WTC11 (cell line): Measurements from ENCODE around the gene CNTN5. TPM values are rescaled to one million over a fixed set of nuclear protein-coding genes. Genes with fewer than 3 reads are reported as not detected.

ENCODE experiments used
- ATAC-seq: fragments of 200-7000 bp; cut with Tn5 transposase; 2 replicates; pipeline ENCODE4 v1.10.0; 2021; ENCODE audit warnings: mild to moderate bottlenecking, moderate library complexity
- CTCF ChIA-PET: fragments of 300-600 bp; sonication (Branson Sonifier 250); formaldehyde crosslinking; loops from one replicate; lab custom pipeline; 2021; ENCODE audit warnings: antibody characterized with exemption; lab: Charles Lee
- POLR2A ChIA-PET: fragments of 350-600 bp; sonication (Branson Sonifier 250); formaldehyde crosslinking; loops from one replicate; lab custom pipeline; 2021; ENCODE audit warnings: antibody characterized with exemption; lab: Charles Lee
- DNase-seq: peaks from one replicate; pipeline ENCODE4 v3.0.0; 2021; ENCODE audit warnings: low spot score
- H3K27ac Mint-ChIP-seq: 2 replicates; pipeline ENCODE4 v1.8.0; 2021; ENCODE audit warnings: mixed read lengths
- H3K27me3 Mint-ChIP-seq: 2 replicates; pipeline ENCODE4 v1.8.0; 2021; ENCODE audit warnings: low read depth, mild to moderate bottlenecking, moderate library complexity, mixed read lengths
- H3K36me3 Mint-ChIP-seq: 2 replicates; pipeline ENCODE4 v1.8.0; 2021; ENCODE audit warnings: mixed read lengths
- H3K4me1 Mint-ChIP-seq: 2 replicates; pipeline ENCODE4 v1.8.0; 2022; ENCODE audit warnings: mixed read lengths
- H3K4me3 Mint-ChIP-seq: 2 replicates; pipeline ENCODE4 v1.8.0; 2021; ENCODE audit warnings: mild to moderate bottlenecking, moderate library complexity, mixed read lengths
- H3K9me3 Mint-ChIP-seq: 2 replicates; pipeline ENCODE4 v1.8.0; 2021; ENCODE audit warnings: mixed read lengths
- CREB1 ChIP-seq: sonication (generic); formaldehyde crosslinking; IDR thresholded peaks from 2 replicates; pipeline ENCODE4 v1.8.0; 2023; ENCODE audit warnings: mild to moderate bottlenecking, missing genetic modification reagents
- ETV6 ChIP-seq: sonication (generic); formaldehyde crosslinking; IDR thresholded peaks from 2 replicates; pipeline ENCODE4 v1.8.1; 2022; ENCODE audit warnings: mild to moderate bottlenecking, missing genetic modification reagents
- FOXK1 ChIP-seq: sonication (generic); formaldehyde crosslinking; IDR thresholded peaks from 2 replicates; pipeline ENCODE4 v1.8.0; 2022; ENCODE audit warnings: mild to moderate bottlenecking, moderate library complexity, missing genetic modification reagents
- GABPB1 ChIP-seq: sonication (generic); formaldehyde crosslinking; IDR thresholded peaks from 2 replicates; pipeline ENCODE4 v1.8.1; 2023; ENCODE audit warnings: mild to moderate bottlenecking, missing genetic modification reagents
- GTF2I ChIP-seq: fragments of 250-450 bp; sonication (Bioruptor Pico); conservative IDR thresholded peaks from 2 replicates; pipeline ENCODE4 v1.4.0; 2021; ENCODE audit warnings: mild to moderate bottlenecking
- HMGA2 ChIP-seq: fragments of 250-450 bp; sonication (Bioruptor Pico); IDR thresholded peaks from 2 replicates; pipeline ENCODE4 v1.4.0; 2021; ENCODE audit warnings: mild to moderate bottlenecking, moderate library complexity
- MXD4 ChIP-seq: fragments of 250-450 bp; sonication (Bioruptor Pico); IDR thresholded peaks from 2 replicates; pipeline ENCODE4 v1.8.0; 2021; ENCODE audit warnings: mild to moderate bottlenecking, moderate library complexity, borderline replicate concordance
- NR2C2 ChIP-seq: sonication (generic); formaldehyde crosslinking; IDR thresholded peaks from 2 replicates; pipeline ENCODE4 v1.8.0; 2022; ENCODE audit warnings: mild to moderate bottlenecking, missing genetic modification reagents
- RELA ChIP-seq: sonication (generic); formaldehyde crosslinking; IDR thresholded peaks from 2 replicates; pipeline ENCODE4 v1.8.1; 2022; ENCODE audit warnings: missing genetic modification reagents, mild to moderate bottlenecking, borderline replicate concordance
- RORB ChIP-seq: fragments of 250-450 bp; sonication (Bioruptor Pico); IDR thresholded peaks from 2 replicates; pipeline ENCODE4 v1.9.0; 2021; ENCODE audit warnings: mild to moderate bottlenecking
- SMAD3 ChIP-seq: sonication (generic); formaldehyde crosslinking; IDR thresholded peaks from 2 replicates; pipeline ENCODE4 v1.8.0; 2022; ENCODE audit warnings: missing genetic modification reagents, mild to moderate bottlenecking, borderline replicate concordance
- TCF7 ChIP-seq: sonication (generic); formaldehyde crosslinking; IDR thresholded peaks from 2 replicates; pipeline ENCODE4 v1.8.0; 2022; ENCODE audit warnings: mild to moderate bottlenecking, low read depth, missing genetic modification reagents, moderate library complexity
- TP53 ChIP-seq: sonication (generic); formaldehyde crosslinking; IDR thresholded peaks from 2 replicates; pipeline ENCODE4 v1.8.1; 2023; ENCODE audit warnings: mild to moderate bottlenecking, missing genetic modification reagents
- ZNF121 ChIP-seq: sonication (generic); formaldehyde crosslinking; IDR thresholded peaks from 2 replicates; pipeline ENCODE4 v1.8.0; 2023; ENCODE audit warnings: missing genetic modification reagents
- ZNF138 ChIP-seq: sonication (generic); formaldehyde crosslinking; conservative IDR thresholded peaks from 2 replicates; pipeline ENCODE4 v1.8.1; 2022; ENCODE audit warnings: mild to moderate bottlenecking, moderate library complexity, missing genetic modification reagents
- ZNF219 ChIP-seq: sonication (generic); formaldehyde crosslinking; IDR thresholded peaks from 2 replicates; pipeline ENCODE4 v1.8.0; 2023; ENCODE audit warnings: missing genetic modification reagents, mild to moderate bottlenecking, borderline replicate concordance
- ZNF232 ChIP-seq: sonication (generic); formaldehyde crosslinking; IDR thresholded peaks from 2 replicates; pipeline ENCODE4 v1.8.0; 2022; ENCODE audit warnings: mild to moderate bottlenecking, missing genetic modification reagents
- total RNA-seq: library from RNA; stranded (reverse); gene quantifications from 3 replicates; pipeline ENCODE4 v1.2.3, GENCODE V29; 2021
- TF ChIP-seq, protein P1 (sequence below): sonication (generic); formaldehyde crosslinking; IDR thresholded peaks from 2 replicates; pipeline ENCODE4 v1.8.0; 2022; ENCODE audit warnings: mild to moderate bottlenecking, missing genetic modification reagents
- TF ChIP-seq, protein P2 (sequence below): sonication (generic); formaldehyde crosslinking; IDR thresholded peaks from 2 replicates; pipeline ENCODE4 v1.8.0; 2022; ENCODE audit warnings: mild to moderate bottlenecking, missing genetic modification reagents
- TF ChIP-seq, protein P3 (sequence below): sonication (generic); formaldehyde crosslinking; conservative IDR thresholded peaks from 2 replicates; pipeline ENCODE4 v1.8.1; 2023; ENCODE audit warnings: mild to moderate bottlenecking, low read depth, missing genetic modification reagents, moderate library complexity
- TF ChIP-seq, protein P4 (sequence below): sonication (generic); formaldehyde crosslinking; IDR thresholded peaks from 2 replicates; pipeline ENCODE4 v1.8.1; 2023; ENCODE audit warnings: mild to moderate bottlenecking, missing genetic modification reagents
- TF ChIP-seq, protein P5 (sequence below): sonication (generic); formaldehyde crosslinking; IDR thresholded peaks from 2 replicates; pipeline ENCODE4 v1.8.1; 2023; ENCODE audit warnings: mild to moderate bottlenecking, missing genetic modification reagents, moderate library complexity
- TF ChIP-seq, protein P6 (sequence below): fragments of 250-450 bp; sonication (Bioruptor Pico); IDR thresholded peaks from 2 replicates; pipeline ENCODE4 v1.9.0; 2021; ENCODE audit warnings: moderate library complexity, mild to moderate bottlenecking, inconsistent platforms, borderline replicate concordance
- TF ChIP-seq, protein P7 (sequence below): fragments of 250-450 bp; sonication (Bioruptor Pico); conservative IDR thresholded peaks from 2 replicates; pipeline ENCODE4 v1.9.0; 2021; ENCODE audit warnings: mild to moderate bottlenecking
- TF ChIP-seq, protein P8 (sequence below): sonication (generic); formaldehyde crosslinking; IDR thresholded peaks from 2 replicates; pipeline ENCODE4 v1.8.1; 2022; ENCODE audit warnings: low read depth, mild to moderate bottlenecking, moderate library complexity, missing genetic modification reagents, borderline replicate concordance

CNTN5 gene
- total RNA-seq, 1 experiment from 2014 or later: 0.07 TPM

DNA sequence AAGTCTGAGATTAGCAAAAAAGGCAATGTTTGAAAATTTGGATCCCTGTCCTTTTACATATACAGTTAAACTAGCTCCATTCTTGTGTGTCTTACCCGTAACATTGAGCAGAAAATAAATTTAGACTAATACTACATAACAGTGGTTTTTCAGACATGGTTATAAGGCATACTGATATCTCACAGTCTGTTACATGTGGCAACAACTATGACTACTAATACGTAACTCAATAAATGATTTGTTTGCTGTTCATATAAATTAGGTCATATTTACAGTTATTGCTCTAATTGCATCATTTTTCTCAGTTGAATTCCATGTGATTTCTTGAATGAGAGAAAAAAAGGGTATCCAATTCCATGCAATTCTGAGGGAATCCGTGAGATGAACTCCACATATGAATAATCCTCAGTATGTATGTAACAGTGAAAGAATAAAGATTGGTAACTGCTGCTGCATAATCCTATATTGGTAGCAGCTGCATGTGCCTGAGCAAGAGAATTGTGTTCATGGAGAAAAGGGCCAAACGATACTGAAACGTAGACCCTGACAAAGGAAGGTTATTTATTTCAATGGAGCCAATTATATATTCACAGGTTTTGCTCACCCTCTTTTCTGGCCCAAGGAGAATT lies 1275.4 kb downstream of the CNTN5 start:
- POLR2A ChIA-PET: no interaction called here
- H3K27me3 Mint-ChIP-seq: no peaks in the 10 kb centered on the region
- TF ChIP-seq, protein P1, sequence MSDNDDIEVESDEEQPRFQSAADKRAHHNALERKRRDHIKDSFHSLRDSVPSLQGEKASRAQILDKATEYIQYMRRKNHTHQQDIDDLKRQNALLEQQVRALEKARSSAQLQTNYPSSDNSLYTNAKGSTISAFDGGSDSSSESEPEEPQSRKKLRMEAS (CRISPR knock-in tag): no peak
- TF ChIP-seq ETV6 (no peak), RELA (CRISPR knock-in tag) (no peak), GTF2I (CRISPR knock-in tag) (no peak), ZNF232 (CRISPR knock-in tag) (no peak), FOXK1 (CRISPR knock-in tag) (no peak), TP53 (CRISPR knock-in tag) (no peak), ZNF138 (CRISPR knock-in tag) (no peak), MXD4 (CRISPR knock-in tag) (no peak), HMGA2 (no peak), GABPB1 (CRISPR knock-in tag) (no peak), TCF7 (no peak), SMAD3 (CRISPR knock-in tag) (no peak)
- TF ChIP-seq, protein P2, sequence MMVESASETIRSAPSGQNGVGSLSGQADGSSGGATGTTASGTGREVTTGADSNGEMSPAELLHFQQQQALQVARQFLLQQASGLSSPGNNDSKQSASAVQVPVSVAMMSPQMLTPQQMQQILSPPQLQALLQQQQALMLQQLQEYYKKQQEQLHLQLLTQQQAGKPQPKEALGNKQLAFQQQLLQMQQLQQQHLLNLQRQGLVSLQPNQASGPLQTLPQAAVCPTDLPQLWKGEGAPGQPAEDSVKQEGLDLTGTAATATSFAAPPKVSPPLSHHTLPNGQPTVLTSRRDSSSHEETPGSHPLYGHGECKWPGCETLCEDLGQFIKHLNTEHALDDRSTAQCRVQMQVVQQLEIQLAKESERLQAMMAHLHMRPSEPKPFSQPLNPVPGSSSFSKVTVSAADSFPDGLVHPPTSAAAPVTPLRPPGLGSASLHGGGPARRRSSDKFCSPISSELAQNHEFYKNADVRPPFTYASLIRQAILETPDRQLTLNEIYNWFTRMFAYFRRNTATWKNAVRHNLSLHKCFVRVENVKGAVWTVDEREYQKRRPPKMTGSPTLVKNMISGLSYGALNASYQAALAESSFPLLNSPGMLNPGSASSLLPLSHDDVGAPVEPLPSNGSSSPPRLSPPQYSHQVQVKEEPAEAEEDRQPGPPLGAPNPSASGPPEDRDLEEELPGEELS (CRISPR knock-in tag): no peak
- TF ChIP-seq, protein P3, sequence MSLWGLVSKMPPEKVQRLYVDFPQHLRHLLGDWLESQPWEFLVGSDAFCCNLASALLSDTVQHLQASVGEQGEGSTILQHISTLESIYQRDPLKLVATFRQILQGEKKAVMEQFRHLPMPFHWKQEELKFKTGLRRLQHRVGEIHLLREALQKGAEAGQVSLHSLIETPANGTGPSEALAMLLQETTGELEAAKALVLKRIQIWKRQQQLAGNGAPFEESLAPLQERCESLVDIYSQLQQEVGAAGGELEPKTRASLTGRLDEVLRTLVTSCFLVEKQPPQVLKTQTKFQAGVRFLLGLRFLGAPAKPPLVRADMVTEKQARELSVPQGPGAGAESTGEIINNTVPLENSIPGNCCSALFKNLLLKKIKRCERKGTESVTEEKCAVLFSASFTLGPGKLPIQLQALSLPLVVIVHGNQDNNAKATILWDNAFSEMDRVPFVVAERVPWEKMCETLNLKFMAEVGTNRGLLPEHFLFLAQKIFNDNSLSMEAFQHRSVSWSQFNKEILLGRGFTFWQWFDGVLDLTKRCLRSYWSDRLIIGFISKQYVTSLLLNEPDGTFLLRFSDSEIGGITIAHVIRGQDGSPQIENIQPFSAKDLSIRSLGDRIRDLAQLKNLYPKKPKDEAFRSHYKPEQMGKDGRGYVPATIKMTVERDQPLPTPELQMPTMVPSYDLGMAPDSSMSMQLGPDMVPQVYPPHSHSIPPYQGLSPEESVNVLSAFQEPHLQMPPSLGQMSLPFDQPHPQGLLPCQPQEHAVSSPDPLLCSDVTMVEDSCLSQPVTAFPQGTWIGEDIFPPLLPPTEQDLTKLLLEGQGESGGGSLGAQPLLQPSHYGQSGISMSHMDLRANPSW (CRISPR knock-in tag): no peak
- TF ChIP-seq, protein P4, sequence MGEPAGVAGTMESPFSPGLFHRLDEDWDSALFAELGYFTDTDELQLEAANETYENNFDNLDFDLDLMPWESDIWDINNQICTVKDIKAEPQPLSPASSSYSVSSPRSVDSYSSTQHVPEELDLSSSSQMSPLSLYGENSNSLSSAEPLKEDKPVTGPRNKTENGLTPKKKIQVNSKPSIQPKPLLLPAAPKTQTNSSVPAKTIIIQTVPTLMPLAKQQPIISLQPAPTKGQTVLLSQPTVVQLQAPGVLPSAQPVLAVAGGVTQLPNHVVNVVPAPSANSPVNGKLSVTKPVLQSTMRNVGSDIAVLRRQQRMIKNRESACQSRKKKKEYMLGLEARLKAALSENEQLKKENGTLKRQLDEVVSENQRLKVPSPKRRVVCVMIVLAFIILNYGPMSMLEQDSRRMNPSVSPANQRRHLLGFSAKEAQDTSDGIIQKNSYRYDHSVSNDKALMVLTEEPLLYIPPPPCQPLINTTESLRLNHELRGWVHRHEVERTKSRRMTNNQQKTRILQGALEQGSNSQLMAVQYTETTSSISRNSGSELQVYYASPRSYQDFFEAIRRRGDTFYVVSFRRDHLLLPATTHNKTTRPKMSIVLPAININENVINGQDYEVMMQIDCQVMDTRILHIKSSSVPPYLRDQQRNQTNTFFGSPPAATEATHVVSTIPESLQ (CRISPR knock-in tag): no peak
- TF ChIP-seq, protein P5, sequence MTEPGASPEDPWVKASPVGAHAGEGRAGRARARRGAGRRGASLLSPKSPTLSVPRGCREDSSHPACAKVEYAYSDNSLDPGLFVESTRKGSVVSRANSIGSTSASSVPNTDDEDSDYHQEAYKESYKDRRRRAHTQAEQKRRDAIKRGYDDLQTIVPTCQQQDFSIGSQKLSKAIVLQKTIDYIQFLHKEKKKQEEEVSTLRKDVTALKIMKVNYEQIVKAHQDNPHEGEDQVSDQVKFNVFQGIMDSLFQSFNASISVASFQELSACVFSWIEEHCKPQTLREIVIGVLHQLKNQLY (CRISPR knock-in tag): no peak
- TF ChIP-seq, all 79 proteins: peak for 0
- Mint-ChIP-seq H3K4me1 (peaks cover 25% of the 10 kb centered on the region), H3K27ac (no peak overlapping the region), H3K9me3 (peaks cover 3% of the 10 kb centered on the region), H3K36me3 (0 out of 2 replicates have a peak, but pooled peaks cover 3% of the 10 kb centered on the region), H3K4me3 (no peak overlapping the region)
- CTCF ChIA-PET: no interaction called here
- DNase-seq: no peak
- ATAC-seq: no peak

DNA sequence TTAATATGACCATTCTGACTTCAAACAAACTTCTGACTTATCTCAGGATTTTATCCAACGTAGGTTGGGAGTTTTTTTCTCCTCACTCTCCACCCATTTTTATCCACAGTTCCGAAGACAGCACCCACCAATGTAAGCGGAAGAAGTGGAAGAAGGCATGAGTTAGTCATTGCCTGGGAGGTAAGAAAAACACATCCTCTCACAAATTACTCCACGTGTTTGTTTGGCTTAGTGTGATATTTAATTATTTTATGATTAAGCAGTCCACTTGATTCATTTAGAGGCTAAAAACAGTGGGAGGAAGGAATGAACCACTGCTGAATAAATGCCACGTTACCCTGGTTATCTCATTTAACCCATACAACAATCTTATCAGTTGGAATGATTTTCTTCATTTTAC lies 1276.8 kb downstream of the CNTN5 start:
- Mint-ChIP-seq H3K4me3 (no peak overlapping the region), H3K9me3 (no peaks in the 10 kb centered on the region), H3K27ac (no peak overlapping the region), H3K27me3 (no peaks in the 10 kb centered on the region), H3K36me3 (no peaks in the 10 kb centered on the region), H3K4me1 (peaks cover 25% of the 10 kb centered on the region)
- POLR2A ChIA-PET: no interaction called here
- no peak for DNase-seq
- CTCF ChIA-PET: no interaction called here
- ATAC-seq: no peak
- TF ChIP-seq ZNF219 (CRISPR knock-in tag) (no peak), CREB1 (CRISPR knock-in tag) (no peak), ZNF121 (CRISPR knock-in tag) (no peak), NR2C2 (CRISPR knock-in tag) (no peak), RORB (CRISPR knock-in tag) (no peak), ZNF138 (CRISPR knock-in tag) (no peak)
- TF ChIP-seq, protein P6, sequence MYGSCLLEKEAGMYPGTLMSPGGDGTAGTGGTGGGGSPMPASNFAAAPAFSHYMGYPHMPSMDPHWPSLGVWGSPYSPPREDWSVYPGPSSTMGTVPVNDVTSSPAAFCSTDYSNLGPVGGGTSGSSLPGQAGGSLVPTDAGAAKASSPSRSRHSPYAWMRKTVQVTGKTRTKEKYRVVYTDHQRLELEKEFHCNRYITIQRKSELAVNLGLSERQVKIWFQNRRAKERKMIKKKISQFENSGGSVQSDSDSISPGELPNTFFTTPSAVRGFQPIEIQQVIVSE (CRISPR knock-in tag): no peak
- TF ChIP-seq, protein P7, sequence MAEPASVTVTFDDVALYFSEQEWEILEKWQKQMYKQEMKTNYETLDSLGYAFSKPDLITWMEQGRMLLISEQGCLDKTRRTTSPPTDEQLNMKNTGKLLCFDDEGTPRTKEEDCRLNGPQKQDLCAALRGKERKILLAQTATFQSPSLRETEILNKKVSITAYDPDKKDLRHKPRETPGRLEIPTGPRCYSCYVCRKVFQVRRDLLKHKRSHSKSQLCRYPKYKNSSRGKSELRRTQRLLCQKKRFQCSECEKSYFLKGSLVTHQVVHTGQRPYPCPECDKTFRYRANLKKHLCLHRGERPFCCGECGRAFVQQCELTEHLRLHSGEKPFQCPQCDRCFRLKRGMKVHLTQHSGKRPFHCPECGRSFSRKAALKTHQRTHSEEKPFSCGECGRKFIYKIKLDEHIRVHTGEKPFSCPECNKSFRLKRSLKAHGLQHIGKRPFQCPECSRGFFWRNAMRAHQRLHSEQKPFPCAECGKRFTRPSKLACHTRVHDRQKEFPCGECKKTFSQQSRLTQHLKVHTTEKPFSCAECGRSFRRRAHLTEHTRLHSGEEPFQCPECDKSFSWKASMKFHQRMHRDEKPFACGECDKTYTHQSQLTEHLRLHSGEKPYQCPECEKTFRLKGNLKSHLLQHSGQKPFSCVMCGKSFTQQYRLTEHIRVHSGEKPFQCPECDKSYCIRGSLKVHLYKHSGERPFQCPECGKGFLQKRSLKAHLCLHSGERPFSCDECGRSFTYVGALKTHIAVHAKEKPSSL: no peak
- TF ChIP-seq, protein P8, sequence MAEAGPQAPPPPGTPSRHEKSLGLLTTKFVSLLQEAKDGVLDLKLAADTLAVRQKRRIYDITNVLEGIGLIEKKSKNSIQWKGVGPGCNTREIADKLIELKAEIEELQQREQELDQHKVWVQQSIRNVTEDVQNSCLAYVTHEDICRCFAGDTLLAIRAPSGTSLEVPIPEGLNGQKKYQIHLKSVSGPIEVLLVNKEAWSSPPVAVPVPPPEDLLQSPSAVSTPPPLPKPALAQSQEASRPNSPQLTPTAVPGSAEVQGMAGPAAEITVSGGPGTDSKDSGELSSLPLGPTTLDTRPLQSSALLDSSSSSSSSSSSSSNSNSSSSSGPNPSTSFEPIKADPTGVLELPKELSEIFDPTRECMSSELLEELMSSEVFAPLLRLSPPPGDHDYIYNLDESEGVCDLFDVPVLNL: no peak
